Endothelial cell of hepatic sinusoid (primary cell): ENCODE measurements around the gene LIPH.
"Not testable (repeated sequence)": the region's sequence is repeated elsewhere in the genome, so short reads cannot be mapped to it uniquely, and the experiment has no call there.

Experiments
- in situ Hi-C: cut with HindIII; loops from 2 replicates; pipeline ENCODE4 v1.10.0; 2017; ENCODE audit warnings: low sequenced_read_pairs

The LIPH gene

DNA sequence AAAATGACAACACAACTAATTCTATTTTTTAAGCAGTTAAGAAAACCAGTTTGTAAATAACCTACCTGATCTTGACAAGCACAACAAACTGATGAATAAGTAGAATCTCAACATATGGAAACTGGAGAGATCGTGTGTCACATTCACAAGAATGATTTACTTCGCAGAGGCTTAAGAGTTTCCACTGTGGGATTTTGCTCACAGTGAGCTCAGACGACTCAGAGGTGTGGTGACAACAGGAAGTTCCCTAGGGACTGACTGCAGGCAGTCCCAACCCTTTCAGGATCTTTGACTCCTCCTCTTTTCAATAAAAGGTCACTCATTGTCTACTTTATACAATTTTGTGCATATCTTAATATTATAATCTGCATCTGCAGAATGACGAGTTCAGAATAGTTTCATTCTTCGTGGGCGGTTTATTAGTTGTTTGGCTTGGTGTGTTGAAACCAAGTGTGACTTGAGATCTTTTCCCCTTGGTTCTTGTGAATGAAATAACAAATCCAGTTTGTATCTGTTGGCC, at the start of gene LIPH:
Gene LIPH, minus strand, starts transcription at position 231 of the 520 bp plus-strand sequence. Its CDS starts 117 bp downstream, at position 114.
- in situ Hi-C loops = no loop called here

DNA sequence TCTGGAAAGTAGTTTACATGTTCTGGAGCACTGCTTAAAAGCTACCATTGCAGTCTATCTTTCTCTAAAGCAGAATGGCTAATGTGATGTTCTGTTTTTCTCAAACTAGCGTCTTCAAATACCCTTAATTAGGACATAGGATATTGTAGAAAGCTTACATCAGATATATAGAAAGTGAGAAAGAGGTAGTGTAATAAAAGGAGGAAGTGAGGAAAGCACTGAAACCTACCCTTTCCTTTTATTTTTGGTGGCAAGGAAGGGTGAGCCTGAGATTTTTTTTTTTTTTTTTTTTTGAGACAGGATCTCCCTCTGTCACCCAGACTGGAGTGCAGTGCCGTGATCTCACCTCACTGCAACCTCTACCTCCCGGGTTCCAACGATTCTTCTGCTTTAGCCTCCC, 43.1 kb upstream of the LIPH start:
- in situ Hi-C loops = no loop called here

DNA sequence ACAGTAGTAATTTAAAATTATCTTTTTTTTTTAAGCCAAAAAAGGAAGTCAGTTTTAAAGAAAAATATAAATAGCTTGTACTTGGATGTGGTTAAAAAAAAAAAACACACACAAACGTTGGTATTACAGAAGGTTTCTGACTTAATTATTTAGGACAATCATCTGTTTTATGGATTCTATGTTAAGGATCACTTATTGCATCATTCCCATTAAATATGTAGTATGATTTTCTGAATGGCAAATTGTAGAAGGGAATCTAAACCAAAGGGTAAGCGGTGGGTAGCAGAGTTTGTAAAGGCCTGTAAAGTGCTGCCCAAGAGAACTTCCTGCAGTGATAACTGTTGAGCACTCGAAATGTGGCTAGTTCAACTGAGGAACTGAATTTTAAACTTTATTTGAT, 41.7 kb upstream of the LIPH start:
- in situ Hi-C loops = no loop called here

GRCh38 chr3:185586686-185587039, 34.3 kb upstream of the LIPH start:
- in situ Hi-C loops = no loop called here

DNA sequence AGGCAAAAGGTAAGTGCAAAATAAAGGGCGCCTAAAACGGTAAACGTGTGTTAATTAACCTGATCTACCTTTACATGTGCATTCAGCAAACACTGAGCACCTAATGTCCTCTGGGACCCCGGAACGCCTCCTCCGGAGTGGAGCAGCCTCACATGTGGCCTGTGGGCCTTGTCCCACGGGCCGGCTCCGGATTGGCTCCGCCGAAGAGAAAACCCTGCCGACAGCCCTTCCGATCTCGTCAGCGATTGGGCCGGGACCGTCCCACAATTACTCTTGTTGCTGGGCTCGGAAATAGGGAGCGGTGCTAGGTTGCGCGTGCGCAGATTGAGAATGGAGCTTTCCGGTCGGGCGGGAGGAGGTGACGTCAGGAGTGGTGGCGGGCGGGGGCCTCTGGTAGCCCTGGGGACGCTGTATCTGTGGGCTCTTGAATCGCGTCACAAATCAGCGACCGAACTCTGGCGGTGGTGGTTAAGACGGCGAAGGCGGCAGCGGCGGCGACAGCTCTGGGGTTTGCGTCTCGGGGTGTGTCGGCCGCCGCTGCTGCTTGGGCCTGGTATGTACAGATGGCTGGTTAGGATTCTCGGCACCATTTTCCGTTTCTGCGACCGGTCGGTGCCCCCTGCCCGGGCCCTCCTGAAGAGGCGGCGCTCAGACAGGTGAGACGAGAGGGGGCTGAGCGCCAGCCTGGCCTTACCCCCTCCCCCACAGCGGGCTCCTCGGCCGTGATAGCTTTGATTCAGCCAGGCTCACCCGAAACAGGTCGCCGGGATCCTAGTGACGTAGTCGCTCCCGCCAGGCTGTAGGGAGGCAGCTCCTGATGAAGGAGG, 33.7 kb upstream of the LIPH start, which contains the start of gene SENP2:
Gene SENP2, plus strand, starts transcription at position 437 of the 827 bp plus-strand sequence. Its CDS starts 119 bp downstream, at position 556.
- in situ Hi-C loops = no loop called here

- in situ Hi-C loops = no loop called here
These were observed 33.1 kb upstream of the LIPH start for GRCh38 chr3:185585518-185585858.

GRCh38 chr3:185584686-185585085, 32.3 kb upstream of the LIPH start:
- in situ Hi-C loops = no loop called here

DNA sequence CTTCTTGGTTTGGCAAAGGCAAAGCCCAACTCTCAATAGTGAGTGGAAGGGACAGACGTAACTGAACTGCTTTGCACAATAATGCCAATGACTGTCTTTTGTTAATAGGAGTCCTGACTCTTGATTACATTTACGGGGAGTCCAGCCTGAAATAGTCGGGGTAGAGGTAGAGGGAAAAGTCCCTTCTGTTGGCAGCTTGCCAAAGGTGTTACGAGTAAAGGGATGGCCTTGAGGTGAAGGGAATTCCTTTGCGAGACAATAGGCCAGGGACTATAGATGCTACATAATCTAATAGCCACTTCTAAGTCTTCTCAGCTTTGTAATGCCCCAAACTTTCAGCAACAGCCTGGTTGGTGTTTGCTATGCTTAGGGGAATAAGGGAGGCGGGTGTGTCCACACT, 31.5 kb upstream of the LIPH start:
- in situ Hi-C loops = no loop called here

DNA sequence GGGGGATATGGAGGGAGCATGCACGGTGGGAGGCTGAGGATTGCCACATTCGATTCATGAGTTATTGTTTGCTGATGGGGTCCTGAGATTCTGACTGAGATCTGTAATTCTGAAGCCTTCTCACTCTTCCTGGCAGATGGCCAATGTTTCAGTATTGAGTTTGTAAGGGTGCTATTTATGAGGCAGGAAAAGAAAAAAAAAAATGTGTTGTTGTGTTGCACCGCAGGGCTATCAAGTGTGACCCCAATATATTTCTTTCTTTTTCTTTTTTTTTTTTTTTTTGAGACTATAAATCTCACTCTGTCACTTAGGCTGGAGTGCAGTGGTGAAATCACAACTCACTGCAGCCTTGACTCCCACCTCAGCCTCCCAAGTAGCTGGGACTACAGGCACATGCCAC, 30.5 kb upstream of the LIPH start:
- in situ Hi-C loops = no loop called here

DNA sequence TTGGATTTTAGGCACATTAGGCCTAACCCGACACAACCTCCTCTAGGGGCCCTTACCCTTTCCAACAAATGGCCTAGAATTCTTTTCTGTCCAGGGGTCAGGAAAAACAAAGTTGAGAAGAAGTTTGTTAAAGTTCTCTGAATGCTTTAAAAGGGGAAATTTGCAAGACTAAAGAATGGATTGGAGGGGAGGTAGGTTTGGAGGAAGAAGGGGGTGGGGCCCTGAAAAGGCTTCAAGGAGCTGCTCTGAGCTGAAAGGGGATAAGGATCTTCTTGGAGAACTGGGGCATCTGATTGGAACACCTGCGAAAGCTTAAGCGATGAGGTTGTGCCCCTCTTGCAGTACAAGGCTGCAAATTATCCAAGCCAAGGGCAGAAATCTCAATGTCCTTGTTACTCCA, 29.8 kb upstream of the LIPH start:
- in situ Hi-C loops = no loop called here

- in situ Hi-C loops = not testable (repeated sequence)
These were observed 22.9 kb upstream of the LIPH start for GRCh38 chr3:185575108-185575869.

DNA sequence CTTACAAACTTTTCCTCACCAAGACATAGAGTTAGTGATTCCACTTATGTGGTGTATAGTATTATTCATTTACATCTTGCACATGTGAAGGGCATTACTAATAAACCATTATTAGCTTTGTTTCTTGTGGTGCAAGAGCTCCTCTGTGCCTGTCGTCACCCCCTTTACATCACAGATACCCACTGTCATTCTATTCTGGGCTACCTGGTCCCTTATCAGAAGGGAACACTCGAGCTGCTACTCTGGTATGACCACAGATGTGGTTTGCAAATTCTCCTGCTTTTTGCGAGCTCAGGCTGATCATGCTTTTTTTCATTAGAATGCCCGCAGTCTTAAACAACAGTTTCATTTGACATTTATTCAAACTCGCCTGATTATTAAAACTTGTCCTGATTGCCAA, 19.8 kb upstream of the LIPH start:
- in situ Hi-C loops = no loop called here

- in situ Hi-C loops = no loop called here
These were observed 9.6 kb upstream of the LIPH start for GRCh38 chr3:185561958-185562357.

- in situ Hi-C loops = no loop called here
These were observed 9.1 kb upstream of the LIPH start for GRCh38 chr3:185561374-185561943.

DNA sequence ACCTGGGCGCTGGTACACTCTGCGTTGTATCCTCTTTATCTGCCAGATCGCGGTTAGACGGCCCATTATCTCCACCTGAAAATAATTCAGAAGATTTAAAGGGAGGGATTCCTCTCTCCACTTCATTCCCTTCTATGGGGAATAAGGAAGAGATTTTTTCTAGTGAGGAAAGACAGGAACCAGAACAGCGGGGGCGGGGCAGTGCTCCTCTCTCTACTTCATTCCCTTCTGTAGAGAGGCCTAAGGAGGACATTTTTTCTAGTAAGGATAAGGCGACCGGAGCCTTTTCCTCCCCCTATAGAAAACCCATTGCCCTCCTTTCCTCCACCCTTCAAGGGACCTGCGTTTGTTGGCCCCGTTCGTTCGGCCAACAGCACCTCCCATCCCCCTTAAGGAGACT, 8.3 kb upstream of the LIPH start:
- in situ Hi-C loops = no loop called here

DNA sequence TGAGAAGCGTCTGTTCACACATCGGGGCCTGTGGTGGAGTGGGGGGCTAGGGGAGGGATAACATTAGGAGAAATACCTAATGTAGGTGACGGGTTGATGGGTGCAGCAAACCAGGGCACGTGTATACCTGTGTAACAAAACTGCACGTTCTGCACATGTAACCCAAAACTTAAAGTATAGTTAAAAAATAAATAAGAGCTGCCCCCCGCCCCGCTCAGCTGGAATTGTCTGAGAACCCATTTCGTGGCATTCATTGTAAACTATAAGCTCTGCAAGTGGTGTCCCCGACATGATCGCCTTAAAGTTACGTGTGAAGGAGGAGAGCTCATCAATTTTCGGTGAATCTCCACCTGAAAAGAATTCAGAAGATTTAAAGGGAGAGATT, 7.3 kb upstream of the LIPH start:
- in situ Hi-C loops = no loop called here

GRCh38 chr3:185558395-185558794, 6.0 kb upstream of the LIPH start:
- in situ Hi-C loops = no loop called here

DNA sequence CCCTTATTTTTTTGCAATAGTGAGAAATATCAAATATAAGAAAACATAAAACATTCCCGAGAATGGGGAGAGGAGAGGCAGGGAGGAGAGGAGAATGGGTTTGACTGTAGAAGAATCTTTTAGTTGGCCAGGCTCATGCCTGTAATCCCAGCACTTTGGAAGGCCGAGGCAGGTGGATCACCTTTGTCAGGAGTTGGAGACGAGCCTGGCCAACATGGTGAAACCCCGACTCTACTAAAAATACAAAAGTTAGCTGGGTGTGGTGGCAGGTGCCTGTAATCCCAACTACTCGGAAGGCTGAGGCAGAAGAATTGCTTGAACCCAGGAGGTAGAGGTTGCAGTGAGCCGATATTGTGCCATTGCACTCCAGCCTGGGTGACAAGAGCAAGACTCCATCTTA, 4.3 kb upstream of the LIPH start:
- in situ Hi-C loops = not testable (repeated sequence)

DNA sequence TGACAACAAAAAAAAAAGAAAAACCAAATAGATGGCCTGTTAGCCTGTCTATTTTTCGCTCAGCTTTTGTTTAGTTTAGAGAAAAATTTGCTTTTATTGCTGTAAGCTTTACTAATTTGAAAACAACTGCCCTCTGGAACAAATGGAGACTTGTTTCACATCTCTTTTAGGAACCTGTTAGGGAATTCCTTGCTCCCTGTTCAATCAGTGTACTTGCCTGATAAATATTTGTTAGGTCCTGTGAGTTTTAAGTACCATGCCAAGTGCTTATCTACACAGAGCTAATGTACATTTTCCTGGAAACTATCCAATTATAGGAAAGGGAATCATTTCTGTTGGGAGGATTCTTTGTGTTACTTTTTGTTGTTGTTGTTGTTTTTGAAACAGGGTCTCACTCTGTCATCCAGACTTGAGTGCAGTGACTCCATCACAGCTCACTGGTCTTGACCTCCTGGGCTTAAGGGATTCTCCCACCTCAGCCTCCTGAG, 3.5 kb upstream of the LIPH start:
- in situ Hi-C loops = no loop called here

GRCh38 chr3:185555101-185555501, 2.7 kb upstream of the LIPH start:
- in situ Hi-C loops = no loop called here

DNA sequence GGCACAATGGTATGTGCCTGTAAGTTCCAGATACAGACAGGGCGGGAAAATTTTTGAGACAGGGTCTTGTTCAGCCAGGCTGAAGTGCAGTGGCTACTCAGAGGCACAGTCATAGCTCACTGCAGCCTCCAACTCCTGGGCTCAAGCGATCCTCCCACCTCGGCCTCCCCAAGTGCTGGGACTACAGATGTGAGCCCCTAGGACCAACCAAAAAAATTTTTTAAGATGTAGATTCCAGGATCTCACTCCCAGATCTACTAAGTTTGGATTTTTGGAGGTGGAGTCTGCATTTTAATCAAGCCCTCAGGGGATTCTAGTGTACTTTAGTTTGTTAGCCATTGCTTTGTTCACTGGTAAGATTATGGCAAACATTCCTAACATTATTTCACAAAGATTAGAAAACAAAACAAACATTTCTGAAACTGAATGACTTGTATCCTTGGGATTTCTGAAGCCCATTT, 2.7 kb downstream of the LIPH start:
- in situ Hi-C loops = no loop called here
